NCI-H2107 treated with DMSO at 0.1 percent for 48 hours (cell line): ENCODE results near the gene SUCLG2.

Source experiments
- DNase-seq: peaks from one replicate; lab custom pipeline; 2025; ENCODE audit not compliant: unreplicated experiment; lab: John Stamatoyannopoulos, UW

Gene SUCLG2

GRCh38 chr3:67518236-67518635, 136.2 kb downstream of the SUCLG2 start:
- DNase-seq, result no peak

DNA sequence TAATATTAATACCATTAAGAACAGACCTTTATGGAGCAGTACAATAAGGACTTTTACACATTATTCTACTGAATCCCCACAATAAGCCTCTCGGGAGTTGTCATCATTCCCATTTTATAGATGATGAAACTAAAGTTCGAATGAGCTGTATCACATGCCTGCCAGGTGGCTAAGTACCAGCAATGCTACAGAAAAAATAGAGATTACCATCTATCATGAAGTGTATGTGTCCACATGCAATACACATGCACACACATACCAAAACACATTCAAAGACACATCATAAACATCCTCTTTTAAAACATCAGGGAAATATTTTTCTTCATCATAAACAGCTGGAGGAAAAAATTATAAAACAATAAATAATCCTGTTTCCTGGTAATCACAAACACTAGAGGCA, 136.6 kb downstream of the SUCLG2 start:
- no peak for DNase-seq

DNA sequence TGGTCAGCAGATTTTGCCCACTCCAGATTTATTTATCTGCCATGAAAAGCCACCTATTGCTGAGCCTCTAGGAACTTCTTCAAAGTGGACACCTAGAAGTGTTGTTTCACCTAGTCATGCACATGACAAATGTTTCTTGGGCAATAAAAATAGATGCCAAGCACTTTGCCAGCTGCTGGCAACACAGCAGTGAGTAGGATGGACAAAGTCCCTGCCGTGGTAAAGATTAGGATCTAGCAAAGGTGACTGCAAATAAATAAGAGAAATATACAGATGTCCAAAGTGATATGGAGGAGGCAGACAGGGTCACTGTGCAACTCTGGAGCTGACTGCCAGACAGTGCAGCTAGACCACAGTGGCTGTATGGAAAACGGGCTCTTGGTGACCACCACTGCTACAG, 137.9 kb downstream of the SUCLG2 start:
- no peak for DNase-seq

GRCh38 chr3:67515778-67516177, 138.6 kb downstream of the SUCLG2 start:
- DNase-seq, result no peak

DNA sequence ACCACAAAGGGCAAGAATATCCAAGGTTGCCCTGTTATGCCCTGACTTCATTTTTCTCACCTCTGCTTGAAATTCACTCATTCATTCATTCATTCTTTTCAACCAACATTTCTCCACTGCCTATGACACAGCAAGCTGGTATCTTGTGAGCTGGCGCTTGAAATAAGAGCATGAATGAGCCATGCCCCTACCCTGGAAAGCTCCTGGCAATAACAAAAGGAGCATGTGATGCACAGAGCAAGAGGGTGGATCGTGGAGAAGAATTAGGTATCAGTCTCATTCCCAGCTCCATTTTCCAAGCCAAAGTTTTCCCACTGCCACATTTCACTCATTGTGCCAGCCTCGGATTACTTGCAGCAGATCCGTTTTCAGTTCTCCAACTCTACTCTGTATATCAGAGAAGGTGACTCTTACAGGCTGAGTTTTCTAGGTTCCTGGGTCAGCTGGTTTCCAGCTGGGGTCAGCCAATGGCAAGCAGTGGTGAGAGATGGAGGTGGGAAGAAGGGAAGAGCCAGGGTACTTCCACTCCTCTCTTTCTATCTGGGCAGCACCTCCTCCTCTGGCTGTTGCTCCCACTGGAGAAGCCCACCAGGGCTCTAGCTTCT, 144.8 kb downstream of the SUCLG2 start:
- no peak for DNase-seq

- no peak for DNase-seq
Measured at GRCh38 chr3:67507584-67507983, 146.8 kb downstream of the SUCLG2 start.

DNA sequence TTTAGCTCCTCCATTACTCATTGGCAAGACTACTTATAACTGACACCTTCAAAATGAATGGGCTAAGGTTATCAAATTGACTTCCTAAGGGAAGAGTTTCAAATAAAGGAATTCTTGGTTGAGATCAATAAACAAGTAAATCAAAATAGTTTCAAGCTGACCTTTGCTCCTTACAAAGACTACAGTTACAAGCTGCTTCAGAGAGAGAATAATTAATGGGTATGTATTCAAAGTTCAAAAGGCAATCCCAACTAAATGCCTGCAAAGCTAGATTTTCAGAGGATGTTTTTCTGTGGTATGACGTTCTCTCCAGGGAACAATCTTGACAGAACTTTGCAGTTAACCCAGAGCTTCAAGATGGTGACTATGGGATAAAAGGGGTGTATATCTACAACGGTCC, 153.7 kb downstream of the SUCLG2 start:
- no peak for DNase-seq

- no peak for DNase-seq
Measured at GRCh38 chr3:67497746-67498145, 156.7 kb downstream of the SUCLG2 start.

DNA sequence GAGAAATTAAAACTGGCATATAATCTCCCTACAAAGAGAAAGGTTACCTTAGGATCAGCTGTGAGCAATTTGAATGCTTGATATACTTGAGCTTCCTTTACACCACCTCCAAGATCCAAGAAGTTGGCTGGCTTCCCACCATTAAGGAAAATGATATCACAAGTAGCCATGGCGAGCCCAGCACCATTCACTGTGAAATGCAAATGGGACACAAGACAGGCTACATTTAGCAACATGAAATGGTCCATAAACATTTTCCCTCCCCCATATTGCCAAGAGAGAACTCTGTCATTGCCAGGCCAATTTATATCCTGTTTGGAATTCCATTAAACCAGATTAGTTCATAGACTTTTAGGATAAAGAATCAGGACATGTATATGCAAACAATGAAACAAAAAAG, 158.7 kb downstream of the SUCLG2 start:
- no peak for DNase-seq

GRCh38 chr3:67493808-67494207, 160.6 kb downstream of the SUCLG2 start:
- DNase-seq, result no peak

- DNase-seq, result no peak
Measured at GRCh38 chr3:67490658-67491057, 163.8 kb downstream of the SUCLG2 start.

DNA sequence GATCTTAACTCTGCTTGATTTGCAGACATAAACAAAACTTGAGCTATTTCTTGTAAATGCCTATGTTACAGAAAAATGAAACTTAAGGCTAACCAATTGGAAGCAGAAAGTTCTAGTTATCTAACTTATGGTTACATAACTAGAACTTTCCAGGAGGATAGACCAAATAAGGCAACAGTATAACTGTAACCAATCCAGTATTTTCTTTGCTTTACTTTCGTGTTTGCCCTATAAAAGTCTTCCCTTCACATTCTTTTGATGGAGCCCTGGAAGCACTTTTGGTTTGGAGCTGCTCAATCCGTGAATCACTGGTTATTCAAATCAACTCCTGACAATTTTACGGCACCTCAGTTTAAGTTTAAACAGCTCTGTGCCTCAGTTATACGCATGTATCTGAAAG, 164.6 kb downstream of the SUCLG2 start:
- no peak for DNase-seq

DNA sequence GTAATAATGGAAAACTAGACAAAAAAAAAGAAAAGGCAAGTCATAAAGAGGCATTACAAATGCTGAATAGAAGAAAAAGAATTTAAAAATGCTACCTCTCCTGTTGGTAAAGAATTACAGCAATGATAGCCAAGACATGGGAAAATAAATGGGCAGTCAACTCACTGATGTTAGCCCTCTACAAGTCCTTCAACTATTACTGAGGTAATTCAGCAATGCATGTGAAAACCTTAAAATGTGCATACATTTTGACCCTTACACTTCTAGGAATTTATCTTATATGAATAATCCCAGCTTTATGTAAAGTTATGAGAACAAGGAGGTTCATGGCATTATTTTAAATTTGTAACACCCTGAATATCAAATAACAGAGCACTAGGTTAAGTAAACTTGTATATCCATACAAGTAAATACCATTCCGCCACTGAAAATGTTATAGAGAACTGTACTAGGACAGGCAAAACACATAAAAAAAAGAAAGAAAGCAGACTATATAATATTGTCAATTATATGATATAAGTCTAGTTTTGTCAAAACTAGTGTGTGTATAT, 166.8 kb downstream of the SUCLG2 start:
- no peak for DNase-seq

- DNase-seq, result no peak
Measured at GRCh38 chr3:67486883-67487282, 167.5 kb downstream of the SUCLG2 start.

DNA sequence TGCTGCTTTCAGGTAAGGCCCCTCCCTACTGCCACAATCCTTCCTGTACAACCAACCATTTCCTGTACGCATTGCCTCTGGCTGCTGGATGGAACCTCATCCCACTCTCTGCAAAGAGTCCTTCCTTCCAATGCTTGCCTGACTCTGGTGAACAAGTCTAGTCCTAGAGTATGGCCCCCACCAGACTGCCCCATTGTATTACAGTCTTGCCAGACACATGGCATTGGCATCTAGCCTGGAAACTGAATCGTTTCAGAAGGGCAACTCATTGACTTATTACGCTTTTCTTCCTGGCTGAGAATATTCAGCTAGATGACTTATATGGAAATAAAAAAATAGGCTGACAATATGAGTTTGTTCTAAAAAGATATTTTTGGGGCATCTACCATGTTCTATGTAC, 170.3 kb downstream of the SUCLG2 start:
- no peak for DNase-seq

- DNase-seq, result no peak
Measured at GRCh38 chr3:67481126-67481525, 173.3 kb downstream of the SUCLG2 start.

GRCh38 chr3:67478423-67478822, 176.0 kb downstream of the SUCLG2 start:
- DNase-seq, result no peak

DNA sequence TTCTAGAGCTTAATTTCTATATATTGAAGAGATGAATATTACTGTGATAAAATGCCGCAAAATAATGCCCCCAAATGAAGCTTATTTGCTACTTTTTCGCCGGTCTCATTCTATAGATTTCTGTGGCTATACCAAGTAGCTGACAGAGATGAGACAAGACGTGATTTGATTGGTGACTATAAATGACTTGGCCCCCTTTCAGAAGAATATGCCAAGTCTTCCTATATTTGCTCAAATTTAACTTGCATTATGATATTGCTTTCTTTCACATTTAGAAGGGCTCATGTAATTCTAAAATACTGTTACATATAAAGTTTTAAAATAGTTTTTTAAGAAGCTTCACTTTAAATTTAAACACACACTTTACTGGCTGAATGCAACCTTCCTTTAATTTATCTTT, 180.1 kb downstream of the SUCLG2 start:
- DNase-seq, result no peak

DNA sequence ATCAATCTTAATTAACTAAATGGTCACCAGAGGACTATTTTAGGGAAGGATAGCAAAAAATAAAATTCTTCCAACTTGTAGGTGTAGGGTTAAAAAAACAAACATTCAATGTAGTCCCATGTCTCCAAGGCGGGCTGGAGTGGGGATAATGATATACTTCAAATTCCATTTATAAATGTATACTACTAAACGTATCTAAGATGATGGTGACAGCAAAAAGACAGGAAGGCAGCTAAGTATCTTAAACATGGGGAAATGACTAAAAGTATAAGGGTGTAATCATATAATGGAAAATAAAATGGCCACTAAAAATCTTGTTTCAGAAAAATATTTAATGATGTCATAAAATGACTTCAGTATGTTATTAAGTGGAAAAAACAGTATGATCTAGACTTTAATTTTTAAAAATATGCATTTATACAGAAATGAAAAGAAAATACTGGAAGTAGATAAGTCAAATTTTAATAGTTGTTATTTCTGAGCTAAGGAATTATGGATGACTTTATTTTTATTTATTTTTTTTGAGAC, 181.7 kb downstream of the SUCLG2 start:
- DNase-seq, result no peak

DNA sequence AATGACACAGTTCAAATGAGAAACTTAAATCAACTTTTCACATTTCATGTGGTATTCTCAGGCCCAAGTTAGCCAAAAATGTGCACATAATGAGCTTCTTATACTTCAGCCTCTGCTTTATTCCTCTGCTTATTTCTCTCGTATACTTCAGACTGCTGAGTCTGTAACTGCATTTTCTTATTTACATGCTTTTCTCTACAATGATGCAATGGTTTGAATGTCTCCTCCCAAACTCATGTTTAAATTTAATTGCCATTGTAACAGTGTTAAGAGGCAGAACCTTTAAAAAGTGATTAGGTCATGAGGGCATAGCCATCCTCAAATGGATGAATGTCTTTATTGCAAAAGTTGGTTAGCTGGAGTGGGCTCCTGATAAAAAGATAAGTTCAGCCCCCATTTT, 184.2 kb downstream of the SUCLG2 start:
- no peak for DNase-seq

GRCh38 chr3:67468511-67468910, 185.9 kb downstream of the SUCLG2 start:
- no peak for DNase-seq

DNA sequence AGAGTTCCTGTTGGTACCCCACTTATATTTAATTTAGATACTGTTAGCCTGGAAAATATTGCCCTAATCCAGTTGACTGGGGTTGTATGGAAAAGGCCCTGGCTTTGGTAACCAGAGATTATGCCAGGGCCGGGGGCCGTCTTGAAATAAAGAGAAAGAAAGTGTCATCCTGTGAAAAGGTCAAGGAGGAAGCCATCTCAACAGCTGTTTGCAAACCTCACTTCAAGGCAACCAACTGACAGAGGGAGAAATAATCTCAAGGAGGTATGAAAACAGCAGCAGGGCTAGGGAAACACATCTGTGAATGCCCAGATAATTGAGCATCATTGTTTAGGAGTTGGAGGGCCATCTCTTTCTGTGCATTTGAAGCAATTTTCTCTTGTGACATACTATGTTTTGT, 190.8 kb downstream of the SUCLG2 start:
- no peak for DNase-seq

- no peak for DNase-seq
Measured at GRCh38 chr3:67462187-67462586, 192.2 kb downstream of the SUCLG2 start.
